Gastrocnemius medialis (tissue), 4 donors: Measurements from ENCODE around the gene LIMK1. TPM values are rescaled to one million over a fixed set of nuclear protein-coding genes. Genes with fewer than 3 reads are reported as not detected.
A peak's percentile ranks its signal among the peaks of the same experiment; 100 is the strongest.

Experiments
- ATAC-seq, 2 donors: fragments of 150-250 bp; one replicate each; pipeline ENCODE4 v1.9.1; 2016
- DNase-seq, 2 donors: peaks; one replicate each; pipeline ENCODE4 v3.0.0-alpha.2; 2019
- H3K27ac ChIP-seq, 4 donors: fragments of 200-600 bp; sonication (generic); 1 replicate in 1 of 4; 2 replicates in 3 of 4; pipeline ENCODE4 v1.5.1; 2016 to 2018; ENCODE audit warnings: mild to moderate bottlenecking in 2 of 4, moderate library complexity in 1 of 4
- H3K27me3 ChIP-seq, 3 donors: fragments of 200-600 bp; sonication (generic) in 2 of 3; 1 replicate in 1 of 3; 2 replicates in 2 of 3; pipeline versions ENCODE4 v1.5.1 to v1.6.0; 2016 to 2019; ENCODE audit warnings: mild to moderate bottlenecking in 1 of 3, moderate library complexity in 1 of 3
- H3K36me3 ChIP-seq, 2 donors: fragments of 200-600 bp; sonication (generic) in 1 of 2; one replicate each; pipeline ENCODE4 v1.5.1; 2017 to 2018
- H3K4me1 ChIP-seq, 2 donors: fragments of 200-600 bp; sonication (generic) in 1 of 2; one replicate each; pipeline ENCODE4 v1.5.1; 2016 to 2017; ENCODE audit warnings: mild to moderate bottlenecking in 2 of 2
- H3K4me3 ChIP-seq, 4 donors: fragments of 200-600 bp; sonication (generic) in 3 of 4; 1 replicate in 1 of 4; 2 replicates in 3 of 4; pipeline ENCODE4 v1.5.1; 2016 to 2019; ENCODE audit warnings: mild to moderate bottlenecking in 2 of 4
- H3K9me3 ChIP-seq, 3 donors: fragments of 200-600 bp; sonication (generic) in 2 of 3; 1 replicate in 1 of 3; 2 replicates in 2 of 3; pipeline ENCODE4 v1.5.1; 2016 to 2019
- CTCF ChIP-seq, 5 experiments: fragments of 450-650 bp in 3 of 5; fragments of 200-600 bp in 2 of 5; sonication (generic) in 2 of 5; IDR thresholded peaks in 4 of 5; conservative IDR thresholded peaks in 1 of 5; 1 replicate in 4 of 5; 2 replicates in 1 of 5; pipeline ENCODE4 v1.5.1; 2016 to 2019; ENCODE audit warnings: antibody characterized with exemption in 5 of 5, mild to moderate bottlenecking in 3 of 5, moderate library complexity in 3 of 5
- POLR2A ChIP-seq, 2 donors: fragments of 450-650 bp; IDR thresholded peaks; one replicate each; pipeline ENCODE4 v1.6.1; 2017; ENCODE audit warnings: antibody characterized with exemption in 2 of 2, mild to moderate bottlenecking in 2 of 2, moderate library complexity in 2 of 2
- in situ Hi-C, 4 donors: fragments of 200-750 bp; cut with MboI; loops; one replicate each; pipeline versions ENCODE4 v1.15.0 to v1.8.0; 2017; ENCODE audit warnings: low sequenced_read_pairs in 4 of 4
- intact Hi-C: fragments of 100-400 bp; cut with DNase I; formaldehyde crosslinking; loops from one replicate; pipeline ENCODE4 v1.15.1; 2023; ENCODE audit warnings: low total_unique reads
- total RNA-seq, 4 donors: library from RNA; depleted of rRNA; stranded (reverse); fragments of >200 nt; gene quantifications; one replicate each; pipeline versions ENCODE4 v1.1.0 to v1.2.3, GENCODE V29; 2016

The LIMK1 gene
- total RNA-seq, 4 donors from 2014 or later: 15.3 to 56.4 (median 23.3) TPM

DNA sequence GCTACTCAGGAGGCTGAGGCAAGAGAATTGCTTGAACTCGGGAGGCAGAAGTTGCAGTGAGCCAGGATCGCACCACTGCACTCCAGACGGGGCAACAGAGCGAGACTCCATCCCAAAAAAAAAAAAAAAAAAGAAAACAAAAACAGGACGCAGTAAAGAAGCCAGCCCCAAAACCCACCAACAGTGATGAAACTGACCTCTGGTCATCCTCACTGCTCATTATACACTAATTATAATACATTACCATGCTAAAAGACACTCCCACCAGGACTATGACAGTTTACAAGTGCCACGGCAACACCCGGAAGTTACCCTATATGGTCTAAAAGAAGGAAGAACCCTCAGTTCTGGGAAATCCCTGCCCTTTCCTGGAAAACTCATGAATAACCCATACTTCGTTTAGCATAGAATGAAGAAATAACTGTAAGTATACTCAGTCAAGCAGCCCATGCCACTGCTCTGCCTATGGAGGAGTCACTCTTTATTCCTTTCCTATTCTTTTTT, 50.6 kb downstream of the LIMK1 start:
- H3K36me3 ChIP-seq: no peaks in the 10 kb centered on the region
- no peaks in the 10 kb centered on the region for H3K27me3 ChIP-seq
- in situ Hi-C loops: no loop called here
- intact Hi-C loops: no loop called here
- H3K27ac ChIP-seq: no peak overlapping the region
- no peak overlapping the region for H3K4me3 ChIP-seq
- no peak for DNase-seq
- no peaks in the 10 kb centered on the region for H3K9me3 ChIP-seq
- no peaks in the 10 kb centered on the region for H3K4me1 ChIP-seq
- no peak for ATAC-seq
- TF ChIP-seq POLR2A (IDR thresholded peaks at IDR 0.05) (no peak), CTCF (IDR thresholded peaks at IDR 0.05 in 4 of 5, conservative IDR thresholded peaks at IDR 0.05 in 1 of 5) (no peak)

DNA sequence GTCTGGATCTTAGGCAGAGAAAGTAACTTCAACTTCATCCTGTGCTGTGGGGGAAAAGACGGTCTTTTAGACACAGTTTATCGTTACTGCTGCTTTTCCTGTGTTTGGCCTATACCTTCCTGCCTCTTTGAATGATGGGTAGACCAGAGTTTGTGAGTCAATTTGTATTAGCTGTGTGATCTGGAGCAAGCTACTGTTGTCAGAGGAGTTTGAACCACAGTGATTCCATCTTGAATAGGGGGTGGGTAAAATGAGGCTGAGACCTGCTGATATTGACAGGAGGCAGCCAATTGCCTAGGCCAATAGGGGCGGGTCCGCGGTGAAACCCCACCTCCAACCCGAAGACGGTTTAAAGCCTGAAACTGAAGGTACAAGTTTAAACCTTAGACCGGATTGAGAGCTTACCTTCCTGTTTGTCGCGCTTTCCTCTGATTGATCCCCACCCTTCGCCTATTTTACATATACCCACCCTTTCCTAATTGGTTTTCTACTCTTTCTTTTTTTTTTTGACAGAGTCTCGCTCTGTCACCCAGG, 54.8 kb downstream of the LIMK1 start:
- in situ Hi-C loops (no loop called here), intact Hi-C loops (no loop called here)
- no peak for DNase-seq
- Histone ChIP-seq H3K4me1 (no peaks in the 10 kb centered on the region), H3K27me3 (no peaks in the 10 kb centered on the region), H3K4me3 (no peak overlapping the region), H3K27ac (no peak overlapping the region), H3K9me3 (no peaks in the 10 kb centered on the region), H3K36me3 (no peaks in the 10 kb centered on the region)
- no peak for TF ChIP-seq CTCF (IDR thresholded peaks at IDR 0.05 in 4 of 5, conservative IDR thresholded peaks at IDR 0.05 in 1 of 5)
- no peak for TF ChIP-seq POLR2A (IDR thresholded peaks at IDR 0.05)
- ATAC-seq: no peak

- in situ Hi-C loops: no loop called here
- ATAC-seq: peak; percentile 49 to 72
Measured at GRCh38 chr7:74138945-74139843, 55.6 kb downstream of the LIMK1 start.

DNA sequence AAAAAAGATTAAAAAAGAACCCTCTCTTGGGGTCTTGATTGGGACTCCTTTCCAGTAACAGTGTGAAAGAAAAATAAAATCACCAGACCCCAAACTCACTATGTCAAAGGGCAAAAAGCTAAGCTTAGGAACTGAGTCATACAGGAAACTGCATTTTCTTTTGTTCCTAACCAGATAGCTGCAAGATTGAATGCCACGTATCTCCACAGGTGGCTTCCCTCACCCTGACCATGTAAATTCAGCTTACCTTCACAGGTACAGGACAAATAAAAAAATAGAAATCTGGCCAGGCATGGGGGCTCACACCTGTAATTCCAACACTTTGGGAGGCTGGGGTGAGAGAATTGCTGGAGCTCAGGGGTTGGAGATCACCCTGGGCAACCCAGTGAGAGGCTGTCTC, 58.1 kb downstream of the LIMK1 start:
- Histone ChIP-seq H3K4me3 (no peak overlapping the region), H3K27me3 (no peaks in the 10 kb centered on the region), H3K27ac (no peak overlapping the region), H3K9me3 (no peaks in the 10 kb centered on the region), H3K4me1 (no peaks in the 10 kb centered on the region), H3K36me3 (no peaks in the 10 kb centered on the region)
- ATAC-seq (no peak), DNase-seq (no peak)
- in situ Hi-C loops: no loop called here
- TF ChIP-seq POLR2A (IDR thresholded peaks at IDR 0.05): no peak
- no peak for TF ChIP-seq CTCF (IDR thresholded peaks at IDR 0.05 in 4 of 5, conservative IDR thresholded peaks at IDR 0.05 in 1 of 5)
- intact Hi-C loops: no loop called here

More at GRCh38 chr7:74138945-74139843, 55.6 kb downstream of the LIMK1 start:
- Histone ChIP-seq H3K27me3 (no peaks in the 10 kb centered on the region), H3K9me3 (no peaks in the 10 kb centered on the region), H3K4me1 (no peaks in the 10 kb centered on the region), H3K36me3 (no peaks in the 10 kb centered on the region), H3K27ac (no peak overlapping the region), H3K4me3 (no peak overlapping the region)
- TF ChIP-seq CTCF (IDR thresholded peaks at IDR 0.05 in 4 of 5, conservative IDR thresholded peaks at IDR 0.05 in 1 of 5) (no peak), POLR2A (IDR thresholded peaks at IDR 0.05) (no peak)
- intact Hi-C loops: no loop called here
- peak in 1 of 2 donors; percentile 35 for DNase-seq
